NCI-H524 (cell line): ENCODE measurements around the gene MTA2.

Experiments
- DNase-seq, 2 experiments: peaks; one replicate each; lab custom pipeline; 2025; lab: John Stamatoyannopoulos, UW

The MTA2 gene

GRCh38 chr11:62612366-62613290 lies 11.0 kb upstream of the MTA2 start, which contains the start of the genes EML3 and ROM1:
TSS of gene EML3 (minus strand) at chr11:62612775. CDS start at chr11:62612457, 318 bp downstream.
TSS of gene ROM1 (plus strand) at chr11:62613257. CDS start at chr11:62613282, 25 bp downstream.
- DNase-seq = peak; percentile 55 to 72

- peak in 1 of 2 experiments; percentile 32 for DNase-seq
Measured at GRCh38 chr11:62611705-62612365, 10.2 kb upstream of the MTA2 start.

DNA sequence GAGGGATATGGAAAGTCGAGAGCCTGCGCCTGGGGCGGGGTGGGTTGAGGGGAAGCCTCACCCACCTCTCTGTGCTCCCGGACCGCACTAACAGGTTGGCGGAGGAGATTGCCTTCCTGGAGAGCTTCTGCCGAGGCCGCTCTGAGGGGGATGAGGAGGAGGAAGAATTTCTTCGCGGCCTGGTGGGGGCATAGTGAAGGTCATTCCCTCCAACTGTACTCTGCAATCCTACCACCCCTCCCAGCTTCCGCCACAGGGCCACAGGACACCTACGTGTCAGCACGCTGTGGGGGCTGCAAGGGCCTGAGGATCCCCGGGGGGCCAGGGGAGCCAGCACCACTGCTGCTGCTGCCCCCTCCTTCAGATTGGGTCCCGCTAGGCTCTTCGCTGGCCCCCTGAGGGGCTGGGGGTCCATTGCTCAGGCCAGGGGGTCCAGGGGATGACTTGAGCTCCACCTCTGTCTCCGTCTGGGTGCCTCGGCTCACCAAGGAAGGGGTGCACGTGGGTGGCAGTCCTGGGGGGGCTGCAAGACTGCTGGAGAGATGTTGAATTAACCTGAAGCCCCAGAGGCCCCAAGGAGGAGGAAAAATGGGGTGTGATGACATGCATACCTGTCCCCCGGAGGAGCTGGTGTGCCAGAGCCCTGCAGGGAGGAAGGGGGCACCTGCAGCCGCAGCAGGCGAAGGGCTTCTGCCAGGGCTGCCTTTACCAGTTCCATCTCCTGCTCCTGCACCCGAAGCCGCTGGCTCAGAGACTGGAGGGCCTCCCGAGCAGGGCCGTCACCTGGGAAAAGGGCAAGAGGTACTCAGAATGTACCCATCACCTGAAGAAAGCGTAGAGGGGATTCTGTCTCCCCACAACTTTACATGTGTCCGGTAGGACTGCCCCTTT lies 9.4 kb upstream of the MTA2 start:
- no peak for DNase-seq

DNA sequence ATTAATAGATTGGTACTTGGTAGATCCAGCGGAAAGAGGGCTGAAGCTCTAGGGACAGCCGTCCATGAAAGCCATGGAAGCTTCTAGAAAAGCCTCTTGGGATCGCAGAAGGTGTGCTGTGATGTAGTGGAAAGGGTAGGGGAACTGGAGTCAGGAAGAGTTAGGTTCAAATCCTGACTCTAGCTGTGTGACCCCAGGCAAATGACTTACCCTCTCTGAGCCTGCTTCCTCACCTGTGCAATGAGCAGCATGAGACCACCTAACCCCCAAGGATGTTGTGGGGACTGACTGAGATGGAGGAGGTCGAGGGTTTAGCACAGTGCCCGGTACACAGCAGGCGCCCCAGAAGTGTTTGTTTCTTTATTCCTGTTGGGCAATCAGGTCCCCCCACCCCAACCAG lies 8.7 kb upstream of the MTA2 start:
- DNase-seq = no peak

DNA sequence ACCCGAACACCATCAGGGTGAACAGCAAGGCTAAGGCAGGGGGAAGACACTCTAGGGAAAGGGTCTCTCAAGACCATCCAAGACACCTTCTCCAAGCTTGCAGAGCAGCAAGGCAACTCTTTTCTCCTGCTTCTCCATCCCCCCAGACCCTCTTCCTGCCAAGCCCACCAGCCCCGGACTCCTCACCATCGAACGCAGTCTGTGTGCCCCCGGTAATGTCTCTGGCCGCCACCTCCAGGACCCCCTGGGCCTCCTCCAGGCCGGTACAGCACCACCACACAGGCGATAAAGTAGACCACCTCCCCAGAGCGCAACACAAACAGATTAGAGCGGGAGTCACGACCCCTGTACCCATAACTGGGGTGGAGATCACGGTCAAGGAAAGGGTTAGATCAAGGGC lies 7.1 kb upstream of the MTA2 start:
- no peak for DNase-seq

GRCh38 chr11:62607714-62608113 lies 6.0 kb upstream of the MTA2 start:
- DNase-seq = peak in 1 of 2 experiments; percentile 18

DNA sequence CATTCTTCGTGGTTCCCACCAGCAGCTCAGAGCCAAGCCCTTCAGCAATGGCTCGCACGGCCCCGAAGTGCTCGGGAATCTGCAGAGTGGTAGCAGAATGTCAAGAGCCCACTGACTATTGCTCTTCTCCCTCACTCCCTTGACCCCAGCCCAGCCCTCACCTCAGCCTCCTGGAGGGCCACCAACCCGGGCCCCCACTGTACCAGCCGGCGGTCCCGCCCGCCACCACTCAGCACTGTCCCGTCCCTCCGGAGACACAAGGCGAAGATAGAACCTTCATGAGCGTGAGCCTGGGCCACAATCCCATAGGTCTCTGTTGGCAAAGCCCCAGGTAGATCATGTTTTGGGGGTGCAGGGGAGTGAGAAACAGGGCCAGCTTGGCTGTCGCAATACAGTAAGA lies 4.2 kb upstream of the MTA2 start:
- no peak for DNase-seq

DNA sequence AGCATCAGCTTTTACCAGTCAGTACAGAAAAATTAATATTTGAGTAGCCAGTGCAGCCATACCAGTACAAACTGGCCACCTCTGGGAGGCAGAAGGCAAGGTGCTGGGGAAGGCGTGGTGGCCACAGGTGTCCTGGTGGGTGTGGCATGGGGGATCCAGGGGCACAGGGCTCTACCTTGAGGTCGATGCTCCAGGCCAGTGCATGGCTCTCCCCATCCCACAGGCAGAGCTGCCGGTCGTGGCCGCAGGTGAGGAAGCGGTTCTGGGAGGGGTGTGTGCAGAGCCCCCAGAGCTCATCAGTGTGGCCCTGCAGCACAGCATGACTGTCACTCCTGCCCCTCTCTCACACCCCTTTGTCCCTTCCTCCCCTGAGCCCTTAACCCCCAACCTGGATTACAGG lies 3.8 kb upstream of the MTA2 start:
- no peak for DNase-seq

GRCh38 chr11:62604460-62605120 lies 2.9 kb upstream of the MTA2 start:
- no peak for DNase-seq

DNA sequence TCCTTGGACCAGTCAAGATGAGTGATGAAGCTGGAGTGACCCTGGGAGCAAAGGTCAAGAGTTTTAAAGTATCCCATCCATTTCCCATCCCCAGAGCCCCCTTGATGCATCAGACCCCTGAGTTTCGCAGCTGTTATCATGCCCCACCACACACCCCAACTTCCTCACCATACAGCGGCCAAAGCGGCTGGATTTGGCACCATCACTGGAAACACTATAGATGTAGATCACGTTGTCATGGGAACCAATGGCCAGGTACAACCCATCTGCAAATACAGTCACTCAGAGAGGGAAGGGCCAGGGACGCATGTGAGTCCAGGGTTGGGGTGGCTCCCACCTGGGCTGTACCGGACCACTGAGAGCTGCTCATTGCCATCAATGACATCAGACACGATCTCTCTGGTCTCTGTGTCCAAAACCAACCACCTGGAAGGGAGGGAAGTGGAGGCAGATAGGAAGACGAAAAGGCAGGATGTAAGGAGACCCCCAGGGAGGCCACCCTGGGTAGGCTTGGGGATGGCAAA lies 2.2 kb upstream of the MTA2 start:
- no peak for DNase-seq

- DNase-seq = no peak
Measured at GRCh38 chr11:62603072-62603408, 1.4 kb upstream of the MTA2 start.

- DNase-seq = peak; percentile 46 to 57
Measured at GRCh38 chr11:62602141-62603071, 741 bp upstream of the MTA2 start.

GRCh38 chr11:62601122-62601371 lies 618 bp downstream of the MTA2 start:
- DNase-seq = peak in 1 of 2 experiments; percentile 33

- DNase-seq = no peak
Measured at GRCh38 chr11:62600367-62601121, 1.1 kb downstream of the MTA2 start.

DNA sequence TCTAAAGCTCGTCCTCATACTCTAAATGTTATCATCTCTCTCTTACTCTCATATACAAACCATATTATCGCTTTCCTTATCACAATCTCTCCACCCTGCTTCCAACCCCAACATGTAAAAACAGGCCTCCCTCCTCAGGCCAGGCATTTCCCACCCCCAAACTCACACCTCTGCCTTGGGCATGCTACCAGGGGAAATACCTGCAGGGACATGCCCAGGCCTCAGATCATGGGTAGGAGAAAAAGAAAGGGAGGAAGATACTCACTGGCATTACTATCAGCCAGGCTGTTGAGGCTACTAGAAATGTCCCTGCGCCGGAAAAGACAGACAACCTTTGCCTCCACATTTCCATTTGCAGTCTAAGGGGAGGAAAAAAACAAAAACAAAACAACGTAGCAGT lies 1.8 kb downstream of the MTA2 start:
- no peak for DNase-seq

DNA sequence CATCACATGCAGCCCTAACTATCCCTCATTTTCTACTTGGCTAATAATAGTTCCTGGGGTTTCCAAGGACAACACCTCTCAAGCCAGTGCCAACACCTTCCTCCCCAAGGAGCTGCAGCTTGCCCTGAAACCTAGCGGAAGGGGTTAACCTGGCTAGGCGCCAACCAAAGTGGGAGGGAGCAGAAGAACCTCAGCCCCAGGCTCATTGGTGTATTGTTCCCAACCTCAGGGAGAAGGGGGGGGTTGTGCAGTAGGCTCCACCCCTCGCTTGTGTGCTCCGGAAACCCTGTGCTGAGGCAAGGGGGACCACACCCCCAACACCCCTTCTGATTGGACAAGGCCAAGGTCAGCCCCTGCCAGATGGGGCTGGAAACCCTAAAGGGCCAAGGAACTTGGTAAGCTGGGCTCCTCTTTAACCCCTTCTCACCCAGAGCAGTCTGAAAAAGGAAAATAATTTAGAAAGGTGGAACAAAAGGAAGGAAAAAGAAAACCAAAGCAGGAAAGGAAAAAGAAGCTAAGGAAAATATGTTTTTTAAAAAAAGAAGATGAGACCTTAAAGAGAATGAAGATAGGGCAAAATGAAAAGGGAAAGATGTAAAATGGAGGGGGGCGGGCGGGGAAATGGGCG lies 2.5 kb downstream of the MTA2 start:
- peak; percentile 84 to 91 for DNase-seq

GRCh38 chr11:62595124-62595523 lies 6.5 kb downstream of the MTA2 start:
- no peak for DNase-seq

- peak in 1 of 2 experiments; percentile 59 for DNase-seq
Measured at GRCh38 chr11:62593434-62594044, 8.1 kb downstream of the MTA2 start.

- DNase-seq = no peak
Measured at GRCh38 chr11:62592989-62593421, 8.7 kb downstream of the MTA2 start.
